HG03039 (cell line): ENCODE results near the gene SENP7.
A peak's percentile ranks its signal among the peaks of the same experiment; 100 is the strongest.
"Not testable (repeated sequence)": the region's sequence is repeated elsewhere in the genome, so short reads cannot be mapped to it uniquely, and the experiment has no call there.

Experiments
- ATAC-seq: cut with Tn5 transposase; IDR thresholded peaks from one replicate; pipeline ENCODE4 v1.9.1; 2021; ENCODE audit warnings: mild to moderate bottlenecking, moderate library complexity; ENCODE audit not compliant: unreplicated experiment

The SENP7 gene

GRCh38 chr3:101529816-101530685 lies 17.0 kb upstream of the SENP7 start:
- ATAC-seq: no peak

- ATAC-seq: no peak
These were observed 14.9 kb upstream of the SENP7 start for GRCh38 chr3:101527906-101528305.

- ATAC-seq: no peak
These were observed 14.4 kb upstream of the SENP7 start for GRCh38 chr3:101527441-101527840.

GRCh38 chr3:101521211-101521701 lies 8.2 kb upstream of the SENP7 start:
- ATAC-seq: no peak

GRCh38 chr3:101519685-101520365 lies 6.8 kb upstream of the SENP7 start:
- no peak for ATAC-seq

GRCh38 chr3:101518421-101518871 lies 5.4 kb upstream of the SENP7 start:
- ATAC-seq: peak; percentile 97

- peak; percentile 13 for ATAC-seq
These were observed 491 bp upstream of the SENP7 start for GRCh38 chr3:101513419-101513986.

GRCh38 chr3:101512396-101512645 lies 691 bp downstream of the SENP7 start:
- peak; percentile 31 for ATAC-seq

- no peak for ATAC-seq
These were observed 3.2 kb downstream of the SENP7 start for GRCh38 chr3:101509811-101510210.

GRCh38 chr3:101509281-101509680 lies 3.7 kb downstream of the SENP7 start:
- ATAC-seq: no peak

- no peak for ATAC-seq
These were observed 11.2 kb downstream of the SENP7 start for GRCh38 chr3:101501783-101502182.

GRCh38 chr3:101500208-101500607 lies 12.8 kb downstream of the SENP7 start:
- no peak for ATAC-seq

- no peak for ATAC-seq
These were observed 15.2 kb downstream of the SENP7 start for GRCh38 chr3:101497803-101498202.

- ATAC-seq: no peak
These were observed 17.5 kb downstream of the SENP7 start for GRCh38 chr3:101495552-101495951.

GRCh38 chr3:101484805-101485620 lies 28.0 kb downstream of the SENP7 start:
- no peak for ATAC-seq

GRCh38 chr3:101478980-101479379 lies 34.0 kb downstream of the SENP7 start:
- no peak for ATAC-seq

GRCh38 chr3:101474841-101475552 lies 38.0 kb downstream of the SENP7 start:
- ATAC-seq: not testable (repeated sequence)

GRCh38 chr3:101468676-101469075 lies 44.3 kb downstream of the SENP7 start:
- ATAC-seq: not testable (repeated sequence)

GRCh38 chr3:101467310-101467663 lies 45.7 kb downstream of the SENP7 start:
- ATAC-seq: not testable (repeated sequence)
